MCF 10A (cell line): Measurements from ENCODE around the gene TNS3. TPM values are rescaled to one million over a fixed set of nuclear protein-coding genes. Genes with fewer than 3 reads are reported as not detected.

ENCODE experiments used
- BruUV-seq: library from RNA; stranded (reverse); fragments of 400-500 nt; replicated peaks from 2 replicates; lab custom pipeline; 2021; lab: Mats Ljungman, UMichigan
- CTCF ChIA-PET: fragments of 300-600 bp; sonication (Branson Sonifier 250); formaldehyde crosslinking; extraction: SDS; loops from one replicate; lab custom pipeline; 2021; ENCODE audit warnings: antibody characterized with exemption, inconsistent platforms; lab: Yijun Ruan, JAX
- POLR2A ChIA-PET: fragments of 300-600, 350-650 bp; sonication (Branson Sonifier 250); formaldehyde crosslinking; extraction: SDS; loops from one replicate; lab custom pipeline; 2020; ENCODE audit warnings: antibody characterized with exemption, inconsistent platforms; lab: Yijun Ruan, JAX
- DNase-seq: peaks from one replicate; pipeline ENCODE4 v3.0.0-alpha.2; 2018; ENCODE audit not compliant: unreplicated experiment
- H3K27ac Mint-ChIP-seq: one replicate; pipeline ENCODE4 v1.8.0; 2022; ENCODE audit warnings: mild to moderate bottlenecking, low read depth, mixed read lengths; ENCODE audit not compliant: unreplicated experiment
- H3K27me3 Mint-ChIP-seq: one replicate; pipeline ENCODE4 v1.8.0; 2022; ENCODE audit warnings: mixed read lengths; ENCODE audit not compliant: insufficient read depth, unreplicated experiment
- H3K36me3 Mint-ChIP-seq: one replicate; pipeline ENCODE4 v1.8.0; 2022; ENCODE audit warnings: mild to moderate bottlenecking, moderate library complexity, mixed read lengths; ENCODE audit not compliant: insufficient read depth, unreplicated experiment
- H3K4me1 Mint-ChIP-seq: one replicate; pipeline ENCODE4 v1.8.0; 2022; ENCODE audit warnings: mixed read lengths; ENCODE audit not compliant: insufficient read depth, unreplicated experiment
- H3K4me3 Mint-ChIP-seq: one replicate; pipeline ENCODE4 v1.8.0; 2022; ENCODE audit warnings: mild to moderate bottlenecking, moderate library complexity, mixed read lengths; ENCODE audit not compliant: unreplicated experiment
- H3K9me3 Mint-ChIP-seq: one replicate; pipeline ENCODE4 v1.8.0; 2022; ENCODE audit warnings: mixed read lengths; ENCODE audit not compliant: unreplicated experiment
- CTCF ChIP-seq: fragments of 200-600 bp; IDR thresholded peaks from one replicate; pipeline ENCODE4 v1.8.0; 2022; ENCODE audit warnings: antibody characterized with exemption, mild to moderate bottlenecking; ENCODE audit not compliant: unreplicated experiment
- intact Hi-C: fragments of 100-400 bp; cut with micrococcal nuclease; formaldehyde crosslinking; loops from 2 replicates; pipeline ENCODE4 v1.14.1; 2022
- total RNA-seq: library from RNA; stranded (reverse); gene quantifications from 2 replicates; pipeline ENCODE4 v1.2.3, GENCODE V29; 2022

Gene TNS3
- total RNA-seq, 1 experiment from 2014 or later: 30.1 TPM

- CTCF ChIA-PET: no interaction called here
- H3K36me3 Mint-ChIP-seq: peaks cover 14% of the 10 kb centered on the region
- no TSS peak for BruUV-seq
- intact Hi-C loops: no loop called here
- peaks cover 19% of the 10 kb centered on the region for H3K4me1 Mint-ChIP-seq
- no peaks in the 10 kb centered on the region for H3K27me3 Mint-ChIP-seq
- no peak overlapping the region for H3K4me3 Mint-ChIP-seq
- H3K27ac Mint-ChIP-seq: no peak overlapping the region
- POLR2A ChIA-PET: no interaction called here
- DNase-seq: no peak
- no peaks in the 10 kb centered on the region for H3K9me3 Mint-ChIP-seq
- TF ChIP-seq CTCF: no peak
Observed at GRCh38 chr7:47539398-47540052, 42.4 kb downstream of the TNS3 start.

- peaks cover 14% of the 10 kb centered on the region for H3K36me3 Mint-ChIP-seq
Observed at GRCh38 chr7:47538846-47539311, 43.0 kb downstream of the TNS3 start.

GRCh38 chr7:47537716-47538675, 43.9 kb downstream of the TNS3 start:
- ChIA-PET CTCF (interaction anchor here (0.6 to 0.9 kb wide), 2 partner anchors 15 to 43 kb away, joined by 3 to 6 read pairs; no protein-coding TSS in a partner anchor), POLR2A (interaction anchor here (0.6 kb wide), 1 partner anchor 31 kb away, joined by 4 read pairs; no protein-coding TSS in a partner anchor)
- H3K4me1 Mint-ChIP-seq: peaks cover 19% of the 10 kb centered on the region
- no peak overlapping the region for H3K4me3 Mint-ChIP-seq
- no TSS peak for BruUV-seq
- no peaks in the 10 kb centered on the region for H3K9me3 Mint-ChIP-seq
- H3K36me3 Mint-ChIP-seq: peaks cover 14% of the 10 kb centered on the region
- no peaks in the 10 kb centered on the region for H3K27me3 Mint-ChIP-seq
- no peak overlapping the region for H3K27ac Mint-ChIP-seq
- no peak for DNase-seq
- TF ChIP-seq CTCF: no peak
- intact Hi-C loops: no loop called here

More at GRCh38 chr7:47538846-47539311, 43.0 kb downstream of the TNS3 start:
- DNase-seq: no peak
- no TSS peak for BruUV-seq
- no peak for TF ChIP-seq CTCF
- ChIA-PET CTCF (interaction anchor here (0.9 kb wide), 1 partner anchor 44 kb away, joined by 3 read pairs; no protein-coding TSS in a partner anchor), POLR2A (no interaction called here)
- intact Hi-C loops: no loop called here
- H3K9me3 Mint-ChIP-seq: no peaks in the 10 kb centered on the region
- peaks cover 19% of the 10 kb centered on the region for H3K4me1 Mint-ChIP-seq
- no peaks in the 10 kb centered on the region for H3K27me3 Mint-ChIP-seq
- H3K27ac Mint-ChIP-seq: no peak overlapping the region
- H3K4me3 Mint-ChIP-seq: no peak overlapping the region
